Muscle of arm (tissue), 12 donors: ENCODE measurements around the gene TRIM69. TPM values are rescaled to one million over a fixed set of nuclear protein-coding genes. Genes with fewer than 3 reads are reported as not detected.
"Not testable (repeated sequence)": the region's sequence is repeated elsewhere in the genome, so short reads cannot be mapped to it uniquely, and the experiment has no call there.

Experiments
- DNase-seq: peaks from one replicate; pipeline ENCODE4 v3.0.0-alpha.2; 2013
- polyA plus RNA-seq, 12 donors: library from polyadenylated mRNA; unstranded; fragments of 120-200 nt; gene quantifications; one replicate each; pipeline ENCODE4 v1.2.1, GENCODE V29; 2013; ENCODE audit not compliant: insufficient read length in 12 of 12

Gene TRIM69
- polyA plus RNA-seq, 12 donors = 15.5 to 29.4 (median 24.7) TPM; not detected in 1

DNA sequence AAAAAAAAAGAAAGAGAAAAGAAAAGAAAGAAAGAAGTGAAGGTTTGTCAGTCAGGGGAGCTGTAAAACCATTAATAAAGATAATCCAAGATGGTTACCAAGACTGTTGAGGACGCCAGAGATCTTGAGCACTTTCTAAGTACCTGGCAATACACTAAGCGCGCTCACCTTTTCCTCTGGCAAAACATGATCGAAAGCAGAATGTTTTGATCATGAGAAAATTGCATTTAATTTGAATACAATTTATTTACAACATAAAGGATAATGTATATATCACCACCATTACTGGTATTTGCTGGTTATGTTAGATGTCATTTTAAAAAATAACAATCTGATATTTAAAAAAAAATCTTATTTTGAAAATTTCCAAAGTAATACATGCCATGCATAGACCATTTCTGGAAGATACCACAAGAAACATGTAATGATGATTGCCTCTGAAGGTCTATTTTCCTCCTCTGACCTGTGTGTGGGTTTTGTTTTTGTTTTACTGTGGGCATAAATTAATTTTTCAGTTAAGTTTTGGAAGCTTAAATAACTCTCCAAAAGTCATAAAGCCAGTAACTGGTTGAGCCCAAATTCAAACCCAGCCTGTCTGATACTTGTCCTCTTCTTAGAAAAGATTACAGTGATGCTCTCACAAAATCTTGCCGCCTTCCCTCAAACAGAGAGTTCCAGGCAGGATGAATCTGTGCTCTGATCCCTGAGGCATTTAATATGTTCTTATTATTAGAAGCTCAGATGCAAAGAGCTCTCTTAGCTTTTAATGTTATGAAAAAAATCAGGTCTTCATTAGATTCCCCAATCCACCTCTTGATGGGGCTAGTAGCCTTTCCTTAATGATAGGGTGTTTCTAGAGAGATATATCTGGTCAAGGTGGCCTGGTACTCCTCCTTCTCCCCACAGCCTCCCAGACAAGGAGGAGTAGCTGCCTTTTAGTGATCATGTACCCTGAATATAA lies 23.0 kb upstream of the TRIM69 start:
- no peak for DNase-seq

- DNase-seq = no peak
Measured at GRCh38 chr15:44715142-44715796, 21.1 kb upstream of the TRIM69 start.

DNA sequence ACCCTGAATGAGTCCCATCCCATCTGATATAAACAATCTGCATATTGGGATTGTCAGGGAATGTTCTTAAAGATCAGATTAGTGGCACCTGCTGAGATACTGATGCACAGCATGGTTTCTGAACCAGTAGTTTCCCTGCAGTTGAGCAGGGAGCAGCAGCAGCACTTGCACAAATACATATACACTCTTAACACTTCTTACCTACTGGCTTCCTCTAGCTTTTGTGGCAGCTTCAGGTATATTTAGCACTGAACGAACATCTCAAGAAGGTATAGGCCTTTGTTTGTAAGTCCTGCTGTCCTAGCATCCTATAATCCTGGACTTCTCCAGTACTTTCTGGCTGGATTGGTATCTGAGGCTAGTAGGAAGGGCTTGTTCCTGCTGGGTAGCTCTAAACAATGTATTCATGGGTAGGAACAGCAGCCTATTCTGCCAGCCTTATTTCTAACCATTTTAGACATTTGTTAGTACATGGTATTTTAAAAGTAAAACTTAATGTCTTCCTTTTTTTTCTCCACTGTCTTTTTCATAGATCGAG lies 20.5 kb upstream of the TRIM69 start:
- no peak for DNase-seq

DNA sequence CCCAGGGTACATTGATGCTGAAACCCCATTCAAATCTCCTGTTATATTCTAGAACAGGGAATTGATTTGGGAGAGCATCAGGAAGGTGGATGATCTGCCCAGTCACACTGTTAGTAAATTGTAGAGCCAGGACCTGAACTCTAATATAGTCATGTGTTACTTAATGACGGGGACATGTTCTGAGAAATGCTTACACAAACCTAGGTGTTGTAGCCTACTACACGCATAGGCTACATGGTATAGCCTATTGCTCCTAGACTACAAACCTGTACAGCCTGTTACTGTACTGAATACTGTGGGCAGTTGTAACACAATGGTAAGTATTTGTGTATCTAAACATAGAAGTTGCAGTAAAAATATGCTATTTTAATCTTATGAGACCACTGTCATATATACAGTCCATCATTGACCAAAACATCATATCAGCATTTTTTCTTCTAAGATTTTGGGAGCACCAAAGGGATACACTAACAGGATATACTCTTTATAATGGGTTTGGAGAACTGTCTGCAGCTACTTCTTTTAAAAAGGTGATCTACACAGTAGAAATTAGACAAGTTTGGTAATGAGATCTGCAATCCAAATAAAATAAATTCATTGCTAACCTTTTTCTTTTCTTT lies 19.2 kb upstream of the TRIM69 start:
- no peak for DNase-seq

DNA sequence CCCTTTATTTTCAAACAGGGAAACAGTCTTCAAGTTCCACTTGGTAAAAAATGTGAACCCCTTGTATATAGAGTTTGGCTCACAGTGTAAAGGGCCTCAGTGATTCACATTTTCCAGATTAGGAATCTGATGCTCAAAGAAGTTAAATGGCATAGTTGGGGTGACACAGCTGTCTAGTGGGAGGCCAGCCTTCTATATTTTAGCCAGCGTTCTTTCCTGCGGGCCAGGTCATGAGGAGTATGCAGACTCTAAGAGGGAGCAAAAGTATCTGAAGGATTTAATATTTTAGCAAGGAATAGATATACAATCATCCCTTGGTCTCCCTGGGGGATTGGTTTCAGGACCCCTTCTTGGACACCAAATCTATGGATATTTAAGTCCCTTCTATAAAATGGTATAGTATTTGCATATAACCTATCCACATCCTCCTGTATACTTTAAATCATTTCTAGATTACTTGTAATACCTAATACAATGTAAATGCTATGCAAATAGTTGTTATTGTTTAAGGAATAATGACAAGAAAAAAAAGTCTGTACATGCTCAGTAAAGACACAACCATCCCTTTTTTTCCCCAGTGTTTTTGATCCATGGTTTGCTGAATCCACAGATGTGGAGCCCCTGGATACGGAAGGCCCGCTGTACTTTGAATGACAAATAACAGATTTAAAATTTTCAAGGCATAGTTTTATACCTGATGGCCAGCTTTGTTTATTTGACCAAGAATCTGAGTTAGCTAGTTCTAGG lies 18.0 kb upstream of the TRIM69 start:
- DNase-seq = no peak

DNA sequence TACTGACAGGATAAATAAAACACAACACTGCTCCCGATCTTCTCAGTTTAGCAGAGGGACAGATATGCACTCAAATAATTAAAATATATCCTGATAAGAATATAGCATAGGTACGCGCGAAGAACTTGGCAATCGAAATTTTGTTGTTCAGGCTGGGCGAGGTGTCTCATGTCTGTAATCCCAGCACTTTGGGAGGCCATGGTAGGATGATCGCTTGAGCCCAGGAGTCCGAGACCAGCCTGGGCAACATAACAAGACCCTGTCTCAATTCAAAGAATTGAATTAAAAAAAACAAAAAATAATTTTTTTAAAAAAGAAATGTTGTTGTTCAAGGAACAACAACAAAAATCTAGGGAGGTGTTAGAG lies 17.4 kb upstream of the TRIM69 start:
- no peak for DNase-seq

- no peak for DNase-seq
Measured at GRCh38 chr15:44719293-44719999, 16.9 kb upstream of the TRIM69 start.

DNA sequence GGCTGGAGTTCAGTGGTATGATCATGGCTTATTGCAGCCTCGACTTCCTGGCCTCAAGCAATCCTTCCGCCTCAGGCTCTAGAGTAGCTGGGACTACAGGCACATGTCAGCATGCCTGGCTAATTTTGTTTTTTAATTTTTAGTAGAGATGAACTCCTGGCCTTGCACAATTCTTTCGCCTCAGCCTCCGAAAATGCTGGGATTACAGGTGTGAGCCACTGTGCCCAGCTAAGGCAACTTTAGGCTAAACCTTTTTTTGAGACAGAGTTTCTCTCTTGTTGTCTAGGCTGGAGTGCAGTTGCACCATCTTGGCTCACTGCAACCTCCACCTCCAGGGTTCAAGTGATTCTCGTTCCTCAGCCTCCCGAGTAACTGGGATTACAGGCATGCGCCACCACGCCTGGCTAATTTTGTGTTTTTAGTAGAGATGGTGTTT lies 16.3 kb upstream of the TRIM69 start:
- DNase-seq = not testable (repeated sequence)

GRCh38 chr15:44720460-44721176 lies 15.7 kb upstream of the TRIM69 start:
- no peak for DNase-seq

DNA sequence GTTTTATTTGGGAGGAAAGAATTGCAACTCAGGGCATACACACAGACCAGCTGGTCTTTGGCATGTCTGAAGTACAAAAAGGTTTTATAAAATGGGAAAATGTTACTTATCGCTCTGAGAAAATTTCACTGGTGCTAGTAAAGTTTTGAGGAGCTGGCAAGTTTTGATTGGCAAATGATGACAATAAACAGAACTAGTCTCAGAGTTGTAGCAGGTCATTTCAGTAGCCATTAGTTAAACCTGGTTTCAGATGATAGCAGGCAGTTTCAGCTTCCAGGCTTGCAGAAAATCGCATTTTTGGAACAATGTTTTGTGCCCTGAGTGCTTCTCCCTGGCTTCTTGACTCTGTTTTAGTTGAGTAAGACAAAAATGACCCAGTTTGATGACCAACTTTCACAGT lies 14.3 kb upstream of the TRIM69 start:
- no peak for DNase-seq

- no peak for DNase-seq
Measured at GRCh38 chr15:44726136-44726535, 10.2 kb upstream of the TRIM69 start.

DNA sequence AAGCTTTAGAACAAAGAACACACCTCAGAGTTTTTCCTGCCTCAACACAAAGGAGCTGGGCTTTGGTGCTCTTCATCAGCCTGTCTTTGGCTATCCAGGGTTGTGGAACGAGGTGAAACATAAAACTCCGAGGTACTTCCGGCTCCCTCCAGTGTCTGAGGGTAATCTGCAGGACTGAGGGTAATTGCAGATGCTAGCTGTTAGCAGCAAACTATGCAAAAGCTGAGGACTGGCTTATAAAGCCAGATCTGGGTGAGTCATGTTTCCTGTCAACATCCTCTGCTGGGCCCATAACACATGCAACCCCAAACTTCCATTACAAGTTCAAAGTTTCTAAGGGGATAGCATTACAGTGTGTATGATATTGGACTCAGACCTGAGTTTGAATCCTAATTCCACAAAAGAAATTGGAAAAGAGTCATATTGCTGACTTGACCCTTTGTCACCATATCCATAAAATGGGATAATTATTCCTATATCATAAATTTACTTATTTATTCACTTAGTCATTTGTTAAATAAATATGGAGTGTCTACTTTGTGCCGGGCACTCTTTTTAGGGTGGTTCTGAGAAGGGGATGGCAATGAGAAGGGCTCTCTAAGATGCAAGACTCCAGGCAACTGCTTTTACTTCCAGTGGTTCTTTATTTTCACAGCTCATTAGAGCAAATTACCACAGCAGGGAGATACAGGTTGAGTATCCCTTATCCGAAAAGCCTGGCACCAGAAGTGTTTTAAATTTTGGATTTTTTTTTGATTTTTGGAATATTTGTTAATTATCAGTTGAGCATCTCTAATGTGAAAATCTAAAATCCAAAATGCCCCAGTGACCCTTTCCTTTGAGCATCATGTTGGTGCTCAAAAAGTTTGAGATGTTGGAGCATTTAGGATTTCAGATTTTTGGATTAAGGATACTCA lies 9.5 kb upstream of the TRIM69 start:
- no peak for DNase-seq

DNA sequence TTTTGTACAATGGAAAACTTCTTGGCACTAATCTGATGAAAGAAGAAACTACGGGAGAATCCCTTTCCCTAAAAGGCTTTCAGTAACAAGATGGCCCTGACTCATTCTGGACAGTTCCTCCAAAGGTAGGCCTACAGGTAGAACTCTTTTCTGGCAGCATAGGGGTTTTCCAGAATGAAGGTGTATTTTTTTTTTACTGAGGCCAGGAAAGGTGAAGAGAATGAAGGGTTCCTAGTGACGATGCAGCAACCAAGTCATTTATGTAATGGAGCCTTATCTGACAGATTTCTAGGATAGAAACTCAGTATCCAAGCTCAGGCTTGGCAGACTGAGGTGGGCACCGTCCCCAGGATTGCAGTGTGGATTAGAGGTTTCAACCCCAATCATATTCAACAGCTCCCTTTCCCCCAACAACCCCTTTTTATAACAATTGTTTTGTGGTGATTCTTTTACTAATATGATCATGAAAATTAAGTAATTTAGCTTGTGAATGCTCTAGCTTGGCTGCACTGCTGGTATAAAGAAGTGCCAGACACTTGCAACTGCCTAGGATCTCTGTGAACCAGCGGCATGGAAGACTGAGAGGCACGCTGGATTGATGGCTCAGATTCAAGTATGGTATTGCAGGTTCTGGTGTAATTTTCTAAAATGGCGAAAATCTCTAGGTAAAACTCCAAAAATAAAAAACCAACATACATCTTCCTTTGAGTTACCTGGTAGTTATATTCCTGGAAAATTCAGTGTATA lies 8.7 kb upstream of the TRIM69 start:
- DNase-seq = no peak

GRCh38 chr15:44728232-44728575 lies 8.1 kb upstream of the TRIM69 start:
- DNase-seq = not testable (repeated sequence)

DNA sequence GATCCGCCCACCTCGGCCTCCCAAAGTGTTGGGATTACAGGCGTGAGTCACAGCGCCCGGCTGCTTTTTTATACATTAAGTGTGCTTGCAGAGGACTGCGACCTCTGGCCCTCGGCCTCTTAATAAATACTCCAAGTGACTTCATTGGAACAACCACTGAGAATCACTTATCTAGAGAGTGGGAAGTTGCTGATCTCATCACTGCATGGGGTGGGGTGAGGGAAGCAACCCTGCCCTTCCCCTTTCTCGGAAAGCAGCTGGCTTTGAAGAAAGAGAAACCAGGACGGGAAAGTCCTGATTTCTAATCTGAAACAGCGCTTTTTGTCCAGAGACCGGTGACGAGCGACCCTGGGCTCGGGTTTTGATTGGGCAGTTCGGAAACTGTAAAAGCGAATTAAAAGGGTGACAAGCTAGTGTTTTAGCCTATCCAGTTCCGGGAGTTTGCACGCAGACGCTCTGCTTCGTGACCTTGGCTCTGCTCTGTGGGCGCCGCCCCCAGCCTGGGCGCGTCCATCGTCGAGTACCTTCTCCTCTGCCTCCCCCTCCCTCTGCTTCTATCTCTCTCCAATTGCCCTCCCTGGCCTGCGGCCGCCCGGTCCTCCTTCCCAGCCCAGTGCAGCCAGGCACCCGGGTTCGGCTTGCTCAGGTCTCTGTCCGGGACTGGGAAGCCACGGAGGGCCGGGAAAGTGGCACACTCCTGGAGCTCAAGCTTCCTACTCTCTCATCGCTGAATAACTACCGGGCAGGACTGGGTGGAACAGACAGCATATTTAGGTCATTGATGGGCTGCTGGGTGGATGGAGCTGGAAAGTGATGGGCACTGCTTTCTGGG lies 7.5 kb upstream of the TRIM69 start:
- DNase-seq = peak; percentile 98

- no peak for DNase-seq
Measured at GRCh38 chr15:44729408-44730127, 6.8 kb upstream of the TRIM69 start.
